ENCODE measurements around the gene ASZ1. TPM values are rescaled to one million over a fixed set of nuclear protein-coding genes. Genes with fewer than 3 reads are reported as not detected.

The ASZ1 gene
- total and polyA plus RNA-seq, 3 donors from 2014 or later = 18.1 to 27.6 (median 18.4) TPM

DNA sequence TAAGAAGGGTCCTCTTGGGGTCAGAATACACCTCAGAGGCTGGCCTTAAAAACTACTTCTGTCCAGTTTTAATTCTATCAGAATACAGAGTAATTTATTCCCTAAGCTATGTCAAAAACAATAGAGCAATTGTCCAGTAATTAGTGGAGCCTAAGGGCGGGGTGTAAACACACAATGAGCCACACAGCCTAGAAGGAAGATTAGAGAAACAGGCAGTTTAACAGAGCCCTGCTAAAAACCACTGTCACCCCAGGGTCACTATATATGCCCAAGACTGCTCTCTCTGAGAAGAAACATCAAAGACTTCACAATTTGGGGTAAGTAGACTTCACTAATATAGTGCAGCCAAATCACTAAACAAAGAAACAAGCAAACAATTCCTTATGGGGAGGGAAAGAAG lies 77.3 kb downstream of the ASZ1 start:
- TF ChIP-seq, protein P1, sequence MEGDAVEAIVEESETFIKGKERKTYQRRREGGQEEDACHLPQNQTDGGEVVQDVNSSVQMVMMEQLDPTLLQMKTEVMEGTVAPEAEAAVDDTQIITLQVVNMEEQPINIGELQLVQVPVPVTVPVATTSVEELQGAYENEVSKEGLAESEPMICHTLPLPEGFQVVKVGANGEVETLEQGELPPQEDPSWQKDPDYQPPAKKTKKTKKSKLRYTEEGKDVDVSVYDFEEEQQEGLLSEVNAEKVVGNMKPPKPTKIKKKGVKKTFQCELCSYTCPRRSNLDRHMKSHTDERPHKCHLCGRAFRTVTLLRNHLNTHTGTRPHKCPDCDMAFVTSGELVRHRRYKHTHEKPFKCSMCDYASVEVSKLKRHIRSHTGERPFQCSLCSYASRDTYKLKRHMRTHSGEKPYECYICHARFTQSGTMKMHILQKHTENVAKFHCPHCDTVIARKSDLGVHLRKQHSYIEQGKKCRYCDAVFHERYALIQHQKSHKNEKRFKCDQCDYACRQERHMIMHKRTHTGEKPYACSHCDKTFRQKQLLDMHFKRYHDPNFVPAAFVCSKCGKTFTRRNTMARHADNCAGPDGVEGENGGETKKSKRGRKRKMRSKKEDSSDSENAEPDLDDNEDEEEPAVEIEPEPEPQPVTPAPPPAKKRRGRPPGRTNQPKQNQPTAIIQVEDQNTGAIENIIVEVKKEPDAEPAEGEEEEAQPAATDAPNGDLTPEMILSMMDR (IDR thresholded peaks at IDR 0.05) = no peak
- no peak for TF ChIP-seq POLR2A (IDR thresholded peaks at IDR 0.05)
- no peak overlapping the region for H3K4me3 ChIP-seq
- 71 to 86% methylated on average over 1 of the region's 1 CpG for WGBS, 2 donors

DNA sequence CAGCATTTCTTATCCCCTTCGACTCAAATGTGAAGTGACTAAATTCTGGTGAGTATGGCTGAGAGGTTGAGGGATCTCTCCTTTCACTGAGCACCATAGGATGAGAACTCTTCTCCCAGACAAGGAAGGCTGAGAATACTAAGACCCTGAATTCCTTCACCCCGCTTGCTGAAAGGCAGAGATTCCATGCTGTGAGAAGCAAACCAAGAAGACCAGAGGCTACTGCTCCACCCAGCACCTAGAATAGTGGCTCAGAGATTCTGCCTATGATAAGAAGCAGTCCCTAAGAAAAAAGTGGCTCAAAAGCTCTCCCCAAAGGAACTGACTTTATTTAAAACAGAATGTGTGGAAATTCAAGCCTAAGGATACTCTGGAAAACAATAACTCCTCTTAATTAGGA lies 77.7 kb downstream of the ASZ1 start:
- no peaks in the 10 kb centered on the region for H3K4me1 ChIP-seq
- no peaks in the 10 kb centered on the region for H3K36me3 ChIP-seq (ENCODE audit: low read depth, missing control alignments)
- no peak for DNase-seq
- intact Hi-C loops (cut with DNase I; ENCODE audit: low total_unique reads) = no loop called here
- H3K27ac ChIP-seq = no peak overlapping the region
- no peak overlapping the region for H3K4me3 ChIP-seq
- no peaks in the 10 kb centered on the region for H3K27me3 ChIP-seq
- WGBS, 2 donors = 91 to 100% methylated on average over 2 of the region's 2 CpGs
- no peaks in the 10 kb centered on the region for H3K9me3 ChIP-seq
- TF ChIP-seq, protein P1 (IDR thresholded peaks at IDR 0.05) = no peak
- TF ChIP-seq POLR2A (IDR thresholded peaks at IDR 0.05) = no peak

More for the DNA sequence above, 77.3 kb downstream of the ASZ1 start:
- no peak for DNase-seq
- Histone ChIP-seq H3K27ac (no peak overlapping the region), H3K9me3 (no peaks in the 10 kb centered on the region), H3K4me1 (no peaks in the 10 kb centered on the region), H3K36me3 (ENCODE audit: low read depth, missing control alignments) (no peaks in the 10 kb centered on the region), H3K27me3 (no peaks in the 10 kb centered on the region)
- intact Hi-C loops (cut with DNase I; ENCODE audit: low total_unique reads) = no loop called here

GRCh38 chr7:117347962-117348672 lies 79.2 kb downstream of the ASZ1 start:
- intact Hi-C loops (cut with DNase I; ENCODE audit: low total_unique reads) = no loop called here
- H3K36me3 ChIP-seq (ENCODE audit: low read depth, missing control alignments) = no peaks in the 10 kb centered on the region
- H3K27ac ChIP-seq = no peak overlapping the region
- DNase-seq = no peak
- no peaks in the 10 kb centered on the region for H3K27me3 ChIP-seq
- 79 to 81% methylated on average over 7 of the region's 7 CpGs for WGBS, 2 donors
- no peak for TF ChIP-seq POLR2A (IDR thresholded peaks at IDR 0.05)
- TF ChIP-seq, protein P1 (IDR thresholded peaks at IDR 0.05) = no peak
- no peak overlapping the region for H3K4me3 ChIP-seq
- no peaks in the 10 kb centered on the region for H3K4me1 ChIP-seq
- no peaks in the 10 kb centered on the region for H3K9me3 ChIP-seq

GRCh38 chr7:117347480-117347879 lies 79.8 kb downstream of the ASZ1 start:
- H3K27ac ChIP-seq = no peak overlapping the region
- no peaks in the 10 kb centered on the region for H3K9me3 ChIP-seq
- intact Hi-C loops (cut with DNase I; ENCODE audit: low total_unique reads) = no loop called here
- no peaks in the 10 kb centered on the region for H3K36me3 ChIP-seq (ENCODE audit: low read depth, missing control alignments)
- TF ChIP-seq POLR2A (IDR thresholded peaks at IDR 0.05) = no peak
- TF ChIP-seq, protein P1 (IDR thresholded peaks at IDR 0.05) = no peak
- no peaks in the 10 kb centered on the region for H3K27me3 ChIP-seq
- no peak for DNase-seq
- WGBS, 2 donors = 85 to 87% methylated on average over 6 of the region's 6 CpGs
- H3K4me1 ChIP-seq = no peaks in the 10 kb centered on the region
- no peak overlapping the region for H3K4me3 ChIP-seq

- TF ChIP-seq, protein P1 (IDR thresholded peaks at IDR 0.05) = no peak
- no peak for TF ChIP-seq POLR2A (IDR thresholded peaks at IDR 0.05)
These were observed 81.1 kb downstream of the ASZ1 start for GRCh38 chr7:117346161-117346560.

More at GRCh38 chr7:117346161-117346560, 81.1 kb downstream of the ASZ1 start:
- Histone ChIP-seq H3K4me1 (no peaks in the 10 kb centered on the region), H3K27me3 (no peaks in the 10 kb centered on the region), H3K9me3 (no peaks in the 10 kb centered on the region), H3K4me3 (no peak overlapping the region), H3K27ac (no peak overlapping the region), H3K36me3 (ENCODE audit: low read depth, missing control alignments) (no peaks in the 10 kb centered on the region)
- no peak for DNase-seq
- intact Hi-C loops (cut with DNase I; ENCODE audit: low total_unique reads) = no loop called here
